GM19035 (cell line): ENCODE measurements around the gene OR6S1.
"Not testable (repeated sequence)": the region's sequence is repeated elsewhere in the genome, so short reads cannot be mapped to it uniquely, and the experiment has no call there.

Experiments used
- ATAC-seq: cut with Tn5 transposase; IDR thresholded peaks from one replicate; pipeline ENCODE4 v1.9.1; 2021; ENCODE audit not compliant: unreplicated experiment

The OR6S1 gene

GRCh38 chr14:20671597-20672283, 30.2 kb upstream of the OR6S1 start:
- no peak for ATAC-seq

- ATAC-seq = no peak
These were observed 27.5 kb upstream of the OR6S1 start for GRCh38 chr14:20668969-20669368.

- peak; percentile 75 for ATAC-seq
These were observed 26.5 kb upstream of the OR6S1 start for GRCh38 chr14:20667957-20668356.

- not testable (repeated sequence) for ATAC-seq
These were observed 25.0 kb upstream of the OR6S1 start for GRCh38 chr14:20666400-20666961.

GRCh38 chr14:20662968-20663732, 21.7 kb upstream of the OR6S1 start:
- no peak for ATAC-seq

GRCh38 chr14:20661197-20661596, 19.7 kb upstream of the OR6S1 start:
- no peak for ATAC-seq

GRCh38 chr14:20659813-20660395, 18.4 kb upstream of the OR6S1 start:
- no peak for ATAC-seq

GRCh38 chr14:20659336-20659735, 17.8 kb upstream of the OR6S1 start:
- ATAC-seq = no peak

- ATAC-seq = no peak
These were observed 16.8 kb upstream of the OR6S1 start for GRCh38 chr14:20658246-20658645.

GRCh38 chr14:20657216-20658211, 16.0 kb upstream of the OR6S1 start:
- ATAC-seq = no peak

GRCh38 chr14:20656274-20656673, 14.8 kb upstream of the OR6S1 start:
- no peak for ATAC-seq

GRCh38 chr14:20655851-20656250, 14.4 kb upstream of the OR6S1 start:
- ATAC-seq = no peak

- no peak for ATAC-seq
These were observed 11.8 kb upstream of the OR6S1 start for GRCh38 chr14:20652996-20653975.

GRCh38 chr14:20645481-20645880, 4.0 kb upstream of the OR6S1 start:
- no peak for ATAC-seq

- no peak for ATAC-seq
These were observed 3.0 kb upstream of the OR6S1 start for GRCh38 chr14:20644520-20644919.

GRCh38 chr14:20642755-20643154, 1.3 kb upstream of the OR6S1 start:
- ATAC-seq = not testable (repeated sequence)

- no peak for ATAC-seq
These were observed 691 bp upstream of the OR6S1 start for GRCh38 chr14:20642182-20642581.

- ATAC-seq = peak; percentile 59
These were observed 8.4 kb downstream of the OR6S1 start for GRCh38 chr14:20632831-20633691.
